ENCODE data around the gene MEF2B.

GRCh38 chr19:19159534-19159933 is 10.5 kb downstream of the MEF2B start:
- TF ChIP-seq POLR2AphosphoS5 (IDR thresholded peaks at IDR 0.05): no peak
- TF ChIP-seq CTCF (IDR thresholded peaks at IDR 0.05): no peak
- TF ChIP-seq POLR2A (IDR thresholded peaks at IDR 0.05): no peak
- no peak for TF ChIP-seq EP300 (IDR thresholded peaks at IDR 0.05)
